HEK293 (cell line): ENCODE results near the gene NHS.

Experiments
- CTCF ChIA-PET: fragments of 350-600 bp; formaldehyde crosslinking; extraction: SDS; loops from one replicate; lab custom pipeline; 2021; ENCODE audit warnings: antibody characterized with exemption; lab: Yijun Ruan, JAX
- POLR2A ChIA-PET: fragments of 300-600 bp; formaldehyde crosslinking; extraction: SDS; loops from one replicate; lab custom pipeline; 2020; ENCODE audit warnings: antibody characterized with exemption, inconsistent platforms; lab: Yijun Ruan, JAX
- H3K27ac ChIP-seq: fragments of 200-500 bp; sonication (Bioruptor generic); 2 replicates; pipeline ENCODE4 v1.5.1; 2014; ENCODE audit warnings: low read depth, low read length, control low read depth, inconsistent platforms; ENCODE audit errors: extremely low read depth
- H3K36me3 ChIP-seq, 2 experiments: fragments of 200-500 bp in 1 of 2; sonication (Bioruptor generic) in 1 of 2; 1 replicate in 1 of 2; 2 replicates in 1 of 2; pipeline ENCODE4 v1.5.1; 2014 to 2017; ENCODE audit warnings: inconsistent platforms in 2 of 2, low read length in 2 of 2; ENCODE audit not compliant: control insufficient read depth in 2 of 2, insufficient read depth in 1 of 2
- H3K4me1 ChIP-seq: fragments of 200-500 bp; sonication (Bioruptor generic); 2 replicates; pipeline ENCODE4 v1.5.1; 2014; ENCODE audit warnings: mild to moderate bottlenecking, low read length, inconsistent platforms; ENCODE audit not compliant: control insufficient read depth, insufficient read depth
- H3K4me3 ChIP-seq: 2 replicates; pipeline ENCODE4 v1.5.1; 2011; ENCODE audit warnings: low read depth, mild to moderate bottlenecking, control low read depth, low read length, moderate library complexity
- H3K9me3 ChIP-seq: fragments of 200-500 bp; sonication (Bioruptor generic); 2 replicates; pipeline ENCODE4 v1.5.1; 2014; ENCODE audit warnings: low read depth, low read length, inconsistent platforms; ENCODE audit not compliant: control insufficient read depth, insufficient read depth
- AEBP2 ChIP-seq: fragments of 450-650 bp; formaldehyde crosslinking; IDR thresholded peaks from 2 replicates; pipeline ENCODE4 v1.5.1; 2016; ENCODE audit warnings: missing biosample characterization, missing genetic modification characterization, borderline replicate concordance
- MEIS1 ChIP-seq: sonication (generic); formaldehyde crosslinking; IDR thresholded peaks from 2 replicates; pipeline ENCODE4 v1.8.1; 2022; ENCODE audit warnings: missing genetic modification reagents, mild to moderate bottlenecking, borderline replicate concordance
- PATZ1 ChIP-seq: fragments of 450-650 bp; formaldehyde crosslinking; IDR thresholded peaks from 2 replicates; pipeline ENCODE4 v1.5.1; 2016; ENCODE audit warnings: missing biosample characterization, missing genetic modification characterization
- PRDM1 ChIP-seq: fragments of 450-650 bp; formaldehyde crosslinking; IDR thresholded peaks from 2 replicates; pipeline ENCODE4; 2016; ENCODE audit warnings: missing biosample characterization, missing genetic modification characterization
- SP7 ChIP-seq: fragments of 450-650 bp; formaldehyde crosslinking; IDR thresholded peaks from 2 replicates; pipeline ENCODE4 v1.5.1; 2016; ENCODE audit warnings: missing biosample characterization, missing genetic modification characterization
- YY2 ChIP-seq: fragments of 450-650 bp; formaldehyde crosslinking; IDR thresholded peaks from 2 replicates; pipeline ENCODE4 v1.5.1; 2016; ENCODE audit warnings: missing biosample characterization, missing genetic modification characterization
- ZBTB48 ChIP-seq: fragments of 450-650 bp; formaldehyde crosslinking; IDR thresholded peaks from 2 replicates; pipeline ENCODE4 v1.5.1; 2016; ENCODE audit warnings: missing biosample characterization, missing genetic modification characterization
- ZBTB6 ChIP-seq: fragments of 450-650 bp; formaldehyde crosslinking; IDR thresholded peaks from 2 replicates; pipeline ENCODE4 v1.5.1; 2017; ENCODE audit warnings: missing biosample characterization, missing genetic modification characterization
- ZBTB7A ChIP-seq: fragments of 450-650 bp; formaldehyde crosslinking; IDR thresholded peaks from 2 replicates; pipeline ENCODE4 v1.5.1; 2016; ENCODE audit warnings: low read depth, missing biosample characterization, missing genetic modification characterization
- ZIC2 ChIP-seq: fragments of 450-650 bp; formaldehyde crosslinking; IDR thresholded peaks from 2 replicates; pipeline ENCODE4 v1.5.1; 2016; ENCODE audit warnings: missing biosample characterization, missing genetic modification characterization
- ZNF114 ChIP-seq: fragments of 450-650 bp; formaldehyde crosslinking; IDR thresholded peaks from 2 replicates; pipeline ENCODE4 v1.5.0; 2017; ENCODE audit warnings: missing biosample characterization, missing genetic modification characterization
- ZNF169 ChIP-seq: fragments of 450-650 bp; formaldehyde crosslinking; IDR thresholded peaks from 2 replicates; pipeline ENCODE4 v1.5.1; 2016; ENCODE audit warnings: missing biosample characterization, missing genetic modification characterization
- ZNF514 ChIP-seq: fragments of 450-650 bp; formaldehyde crosslinking; IDR thresholded peaks from 2 replicates; pipeline ENCODE4 v1.5.1; 2016; ENCODE audit warnings: missing biosample characterization, missing genetic modification characterization
- ZNF621 ChIP-seq: fragments of 450-650 bp; formaldehyde crosslinking; IDR thresholded peaks from 2 replicates; pipeline ENCODE4 v1.5.1; 2017; ENCODE audit warnings: missing biosample characterization, missing genetic modification characterization
- ZNF624 ChIP-seq: fragments of 450-650 bp; formaldehyde crosslinking; IDR thresholded peaks from 2 replicates; pipeline ENCODE4 v1.5.1; 2017; ENCODE audit warnings: missing biosample characterization, missing genetic modification characterization
- ZNF707 ChIP-seq: fragments of 450-650 bp; formaldehyde crosslinking; IDR thresholded peaks from 2 replicates; pipeline ENCODE4 v1.5.1; 2016; ENCODE audit warnings: missing biosample characterization, missing genetic modification characterization
- ZNF747 ChIP-seq: fragments of 450-650 bp; formaldehyde crosslinking; IDR thresholded peaks from 2 replicates; pipeline ENCODE4 v1.5.1; 2016; ENCODE audit warnings: missing biosample characterization, missing genetic modification characterization
- ZNF768 ChIP-seq: fragments of 450-650 bp; formaldehyde crosslinking; IDR thresholded peaks from 2 replicates; pipeline ENCODE4 v1.5.1; 2018; ENCODE audit warnings: missing biosample characterization, mild to moderate bottlenecking, missing genetic modification characterization
- ZNF777 ChIP-seq: fragments of 450-650 bp; formaldehyde crosslinking; IDR thresholded peaks from 2 replicates; pipeline ENCODE4 v1.5.1; 2017; ENCODE audit warnings: missing biosample characterization, missing genetic modification characterization, borderline replicate concordance
- TF ChIP-seq, protein P1 (sequence below): fragments of 450-650 bp; formaldehyde crosslinking; IDR thresholded peaks from 2 replicates; pipeline ENCODE4 v1.5.1; 2016; ENCODE audit warnings: missing biosample characterization, missing genetic modification characterization
- TF ChIP-seq, protein P2 (sequence below): fragments of 450-650 bp; formaldehyde crosslinking; IDR thresholded peaks from 2 replicates; pipeline ENCODE4 v1.5.1; 2016; ENCODE audit warnings: missing biosample characterization, missing genetic modification characterization

Gene NHS

DNA sequence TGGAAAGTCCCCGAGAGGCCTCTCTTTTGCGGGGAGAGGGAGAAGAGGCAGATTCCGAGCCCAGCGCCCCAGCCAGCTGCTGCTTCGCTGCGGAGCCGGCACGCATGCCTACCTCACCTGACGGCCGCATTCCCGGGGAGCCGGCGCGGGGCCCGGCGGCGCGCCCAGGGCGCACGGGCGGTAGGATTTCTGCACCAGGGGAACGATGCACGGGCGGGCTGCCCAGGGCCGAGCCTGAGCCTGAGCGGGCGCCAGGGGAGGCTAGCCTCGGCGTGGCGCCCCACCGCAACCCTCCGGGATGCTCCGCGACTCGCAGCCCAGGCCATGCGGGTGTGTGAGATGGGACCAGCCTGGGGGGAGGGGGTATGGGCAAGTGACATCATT is 281.0 kb downstream of the NHS start:
- CTCF ChIA-PET, result no interaction called here
- POLR2A ChIA-PET, result no interaction called here
- no peaks in the 10 kb centered on the region for H3K4me1 ChIP-seq

GRCh38 chrX:17656556-17656955 is 281.6 kb downstream of the NHS start:
- ChIA-PET POLR2A (no interaction called here), CTCF (interaction anchor here (1.2 kb wide), 1 partner anchor 414 kb away, joined by 3 read pairs; no protein-coding TSS in a partner anchor)
- Histone ChIP-seq H3K36me3 (no peaks in the 10 kb centered on the region), H3K4me1 (no peaks in the 10 kb centered on the region), H3K4me3 (no peak overlapping the region), H3K9me3 (no peaks in the 10 kb centered on the region), H3K27ac (no peak overlapping the region)
- no peak for TF ChIP-seq SP7 (tag by site-specific recombination)
- TF ChIP-seq ZNF169 (tag by site-specific recombination), result no peak
- no peak for TF ChIP-seq ZIC2 (tag by site-specific recombination)
- no peak for TF ChIP-seq ZBTB6
- no peak for TF ChIP-seq ZBTB7A (tag by site-specific recombination)
- no peak for TF ChIP-seq ZBTB48 (tag by site-specific recombination)
- TF ChIP-seq ZNF777, result no peak
- no peak for TF ChIP-seq PRDM1 (tag by site-specific recombination)
- TF ChIP-seq ZNF514 (tag by site-specific recombination), result no peak

More for the DNA sequence above, 281.0 kb downstream of the NHS start:
- H3K27ac ChIP-seq, result no peak overlapping the region
- H3K36me3 ChIP-seq, result no peaks in the 10 kb centered on the region
- TF ChIP-seq ZNF707 (tag by site-specific recombination) (no peak), PATZ1 (tag by site-specific recombination) (no peak), ZBTB6 (no peak), ZNF768 (no peak), ZNF621 (tag by site-specific recombination) (no peak), ZNF747 (no peak), AEBP2 (tag by site-specific recombination) (no peak), MEIS1 (CRISPR knock-in tag) (no peak), ZNF624 (no peak), ZNF114 (tag by site-specific recombination) (no peak), YY2 (tag by site-specific recombination) (no peak)
- TF ChIP-seq, protein P1, sequence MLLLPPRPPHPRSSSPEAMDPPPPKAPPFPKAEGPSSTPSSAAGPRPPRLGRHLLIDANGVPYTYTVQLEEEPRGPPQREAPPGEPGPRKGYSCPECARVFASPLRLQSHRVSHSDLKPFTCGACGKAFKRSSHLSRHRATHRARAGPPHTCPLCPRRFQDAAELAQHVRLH (tag by site-specific recombination), result no peak
- TF ChIP-seq, protein P2, sequence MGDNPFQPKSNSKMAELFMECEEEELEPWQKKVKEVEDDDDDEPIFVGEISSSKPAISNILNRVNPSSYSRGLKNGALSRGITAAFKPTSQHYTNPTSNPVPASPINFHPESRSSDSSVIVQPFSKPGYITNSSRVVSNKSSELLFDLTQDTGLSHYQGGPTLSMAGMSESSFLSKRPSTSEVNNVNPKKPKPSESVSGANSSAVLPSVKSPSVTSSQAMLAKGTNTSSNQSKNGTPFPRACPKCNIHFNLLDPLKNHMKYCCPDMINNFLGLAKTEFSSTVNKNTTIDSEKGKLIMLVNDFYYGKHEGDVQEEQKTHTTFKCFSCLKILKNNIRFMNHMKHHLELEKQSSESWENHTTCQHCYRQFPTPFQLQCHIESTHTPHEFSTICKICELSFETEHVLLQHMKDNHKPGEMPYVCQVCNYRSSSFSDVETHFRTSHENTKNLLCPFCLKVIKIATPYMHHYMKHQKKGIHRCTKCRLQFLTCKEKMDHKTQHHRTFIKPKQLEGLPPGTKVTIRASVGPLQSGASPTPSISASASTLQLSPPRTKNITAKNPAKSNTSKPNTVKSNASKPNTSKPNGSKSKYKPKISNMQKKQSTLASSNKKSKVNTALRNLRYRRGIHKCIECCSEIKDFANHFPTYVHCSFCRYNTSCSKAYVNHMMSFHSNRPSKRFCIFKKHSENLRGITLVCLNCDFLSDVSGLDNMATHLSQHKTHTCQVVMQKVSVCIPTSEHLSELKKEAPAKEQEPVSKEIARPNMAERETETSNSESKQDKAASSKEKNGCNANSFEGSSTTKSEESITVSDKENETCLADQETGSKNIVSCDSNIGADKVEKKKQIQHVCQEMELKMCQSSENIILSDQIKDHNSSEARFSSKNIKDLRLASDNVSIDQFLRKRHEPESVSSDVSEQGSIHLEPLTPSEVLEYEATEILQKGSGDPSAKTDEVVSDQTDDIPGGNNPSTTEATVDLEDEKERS, result no peak
- TF ChIP-seq, all 188 proteins: peak for 0
- Histone ChIP-seq H3K9me3 (no peaks in the 10 kb centered on the region), H3K4me3 (no peak overlapping the region)
